Keratinocyte (primary cell): ENCODE results near the gene PRPF40B. TPM values are rescaled to one million over a fixed set of nuclear protein-coding genes. Genes with fewer than 3 reads are reported as not detected.

Experiments used
- DNase-seq: peaks from one replicate; pipeline ENCODE4 v3.0.0-alpha.2; 2011; ENCODE audit warnings: low read depth, missing footprints, low spot score
- FAIRE-seq: peaks from 2 replicates; lab custom pipeline; 2011; peaks lifted over from hg19 to GRCh38; lab: Jason Lieb, UNC
- H2AFZ ChIP-seq: 2 replicates; pipeline ENCODE4 v1.6.0; 2012; ENCODE audit warnings: low read length, control low read depth, inconsistent platforms; ENCODE audit not compliant: control insufficient read depth
- H3K27ac ChIP-seq: 2 replicates; pipeline ENCODE4 v1.5.1; 2011; ENCODE audit warnings: low read length; ENCODE audit not compliant: control insufficient read depth, insufficient read depth
- H3K27me3 ChIP-seq: 3 replicates; pipeline ENCODE4 v1.6.0; 2011; ENCODE audit warnings: low read length; ENCODE audit not compliant: control insufficient read depth, insufficient read depth; ENCODE audit errors: extremely low read depth
- H3K36me3 ChIP-seq, 2 experiments: 2 replicates in 1 of 2; 3 replicates in 1 of 2; pipeline ENCODE4 v1.5.1; 2011; ENCODE audit warnings: low read length in 2 of 2, mild to moderate bottlenecking in 1 of 2; ENCODE audit not compliant: control insufficient read depth in 2 of 2, insufficient read depth in 2 of 2; ENCODE audit errors: extremely low read depth in 1 of 2
- H3K4me1 ChIP-seq: 3 replicates; pipeline ENCODE4 v1.5.1; 2011; ENCODE audit warnings: low read length; ENCODE audit not compliant: control insufficient read depth, insufficient read depth; ENCODE audit errors: extremely low read depth
- H3K4me2 ChIP-seq: 3 replicates; pipeline ENCODE4 v1.6.0; 2011; ENCODE audit warnings: low read depth, low read length; ENCODE audit not compliant: control insufficient read depth, insufficient read depth; ENCODE audit errors: extremely low read depth
- H3K4me3 ChIP-seq, 3 experiments: fragments of 200-600 bp in 1 of 3; sonication (generic) in 1 of 3; 2 replicates in 2 of 3; 3 replicates in 1 of 3; pipeline ENCODE4 v1.5.1; 2011 to 2016; ENCODE audit warnings: low read length in 3 of 3, mild to moderate bottlenecking in 3 of 3, control low read depth in 2 of 3, inconsistent platforms in 1 of 3, low read depth in 1 of 3, mixed read lengths in 1 of 3, mixed run types in 1 of 3, moderate library complexity in 1 of 3; ENCODE audit not compliant: control insufficient read depth in 2 of 3, insufficient read depth in 2 of 3; ENCODE audit errors: extremely low read depth in 1 of 3
- H3K79me2 ChIP-seq: 2 replicates; pipeline ENCODE4 v1.6.0; 2012; ENCODE audit warnings: low read length; ENCODE audit not compliant: control insufficient read depth, insufficient read depth
- H3K9ac ChIP-seq: 3 replicates; pipeline ENCODE4 v1.6.0; 2011; ENCODE audit warnings: low read length; ENCODE audit not compliant: control insufficient read depth, insufficient read depth; ENCODE audit errors: extremely low read depth
- H3K9me1 ChIP-seq: 3 replicates; pipeline ENCODE4 v1.6.0; 2011; ENCODE audit warnings: low read length; ENCODE audit not compliant: control insufficient read depth, insufficient read depth; ENCODE audit errors: extremely low read depth
- H3K9me3 ChIP-seq: 2 replicates; pipeline ENCODE4 v1.5.1; 2012; ENCODE audit warnings: low read depth, low read length; ENCODE audit not compliant: control insufficient read depth
- H4K20me1 ChIP-seq: 3 replicates; pipeline ENCODE4 v1.6.0; 2011; ENCODE audit warnings: low read length; ENCODE audit not compliant: control insufficient read depth, insufficient read depth; ENCODE audit errors: extremely low read depth
- CTCF ChIP-seq, 3 experiments: IDR thresholded peaks in 1 of 3; conservative IDR thresholded peaks in 1 of 3; optimal IDR thresholded peaks in 1 of 3; 2 replicates in 2 of 3; 3 replicates in 1 of 3; pipeline versions ENCODE3 to v1.5.1; 2011; ENCODE audit warnings: low read length in 3 of 3, mild to moderate bottlenecking in 3 of 3, moderate library complexity in 2 of 3, control low read depth in 1 of 3, inconsistent platforms in 1 of 3; ENCODE audit not compliant: insufficient read depth in 2 of 3; ENCODE audit errors: extremely low read depth in 1 of 3
- EZH2 ChIP-seq: IDR thresholded peaks from one replicate; pipeline ENCODE4 v1.6.1; 2012; ENCODE audit warnings: inconsistent platforms, mild to moderate bottlenecking, low read length, moderate library complexity
- dilution Hi-C: fragments of 300-500 bp; cut with MboI; formaldehyde crosslinking; loops from one replicate; pipeline ENCODE4 v1.7.0; 2020; ENCODE audit warnings: low sequenced_read_pairs; ENCODE audit not compliant: extremely low pct_ligation_motif_present
- polyA plus RNA-seq, 5 experiments: library from polyadenylated mRNA; depleted of rRNA in 3 of 5; stranded (reverse) in 3 of 5; stranded (forward) in 1 of 5; unstranded in 1 of 5; fragments of >200 nt; gene quantifications; 1 replicate in 1 of 5; 2 replicates in 3 of 5; 3 replicates in 1 of 5; pipeline versions ENCODE4 v1.2.1 to v1.2.3, GENCODE V29; 2011 to 2012; ENCODE audit warnings: missing spikeins in 2 of 5, low read depth in 1 of 5, low replicate concordance in 1 of 5

The PRPF40B gene
- polyA plus RNA-seq, 1 donor (not counting 4 experiments of a cell fraction or from before 2014, with no cell fraction given) = 12.7 TPM

GRCh38 chr12:49588281-49588680 lies 35.1 kb upstream of the PRPF40B start:
- no peak overlapping the region for H3K9ac ChIP-seq
- FAIRE-seq = no peak
- no peak overlapping the region for H2AFZ ChIP-seq
- TF ChIP-seq CTCF (optimal IDR thresholded peaks at IDR 0.05 in 1 of 3, IDR thresholded peaks at IDR 0.05 in 1 of 3, conservative IDR thresholded peaks at IDR 0.05 in 1 of 3; ENCODE audit: extremely low read depth in 1 of 3, insufficient read depth in 2 of 3, low read length in 3 of 3) (no peak), EZH2 (no peak)
- H3K4me2 ChIP-seq = no peak overlapping the region
- no peak overlapping the region for H3K27ac ChIP-seq
- no peaks in the 10 kb centered on the region for H3K79me2 ChIP-seq
- H3K27me3 ChIP-seq = no peaks in the 10 kb centered on the region
- no peak overlapping the region for H3K4me3 ChIP-seq
- H3K9me3 ChIP-seq = no peaks in the 10 kb centered on the region
- no peak for DNase-seq
- H3K9me1 ChIP-seq = no peaks in the 10 kb centered on the region
- dilution Hi-C loops = no loop called here
- peaks cover 0 to 9% of the 10 kb centered on the region in 2 experiments for H3K36me3 ChIP-seq
- H4K20me1 ChIP-seq = no peaks in the 10 kb centered on the region
- H3K4me1 ChIP-seq = peaks cover 7% of the 10 kb centered on the region

- Histone ChIP-seq H3K9ac (no peak overlapping the region), H3K27me3 (no peaks in the 10 kb centered on the region), H3K79me2 (no peaks in the 10 kb centered on the region), H3K9me1 (no peaks in the 10 kb centered on the region), H2AFZ (no peak overlapping the region), H3K36me3 (peaks cover 0 to 5% of the 10 kb centered on the region in 2 experiments), H3K4me1 (peaks cover 7% of the 10 kb centered on the region), H3K27ac (no peak overlapping the region), H3K9me3 (no peaks in the 10 kb centered on the region), H3K4me2 (no peak overlapping the region), H3K4me3 (no peak overlapping the region), H4K20me1 (no peaks in the 10 kb centered on the region)
- TF ChIP-seq CTCF (optimal IDR thresholded peaks at IDR 0.05 in 1 of 3, IDR thresholded peaks at IDR 0.05 in 1 of 3, conservative IDR thresholded peaks at IDR 0.05 in 1 of 3; ENCODE audit: extremely low read depth in 1 of 3, insufficient read depth in 2 of 3, low read length in 3 of 3) = no peak
- TF ChIP-seq EZH2 = no peak
- no peak for DNase-seq
- FAIRE-seq = no peak
- dilution Hi-C loops = no loop called here
These were observed 34.4 kb upstream of the PRPF40B start for GRCh38 chr12:49588721-49589516.
